Brain pericyte (primary cell): ENCODE data around the gene MIER2.

Source experiments
- DNase-seq: peaks from one replicate; pipeline ENCODE4 v3.0.0-alpha.2; 2012; ENCODE audit warnings: low read depth, low spot score

Gene MIER2

GRCh38 chr19:308471-309205 lies 36.0 kb downstream of the MIER2 start:
- DNase-seq, result no peak

GRCh38 chr19:307793-308420 lies 36.7 kb downstream of the MIER2 start:
- no peak for DNase-seq

GRCh38 chr19:307111-307531 lies 37.5 kb downstream of the MIER2 start:
- DNase-seq, result no peak

GRCh38 chr19:306151-306900 lies 38.3 kb downstream of the MIER2 start:
- DNase-seq, result no peak

- DNase-seq, result no peak
Observed at GRCh38 chr19:305240-306150, 39.1 kb downstream of the MIER2 start.

- DNase-seq, result no peak
Observed at GRCh38 chr19:296476-297225, 47.9 kb downstream of the MIER2 start.

GRCh38 chr19:295687-296370 lies 48.8 kb downstream of the MIER2 start:
- DNase-seq, result no peak

GRCh38 chr19:294946-295686 lies 49.5 kb downstream of the MIER2 start:
- DNase-seq, result no peak

GRCh38 chr19:294341-294945 lies 50.2 kb downstream of the MIER2 start:
- DNase-seq, result no peak

- DNase-seq, result no peak
Observed at GRCh38 chr19:293436-294110, 51.0 kb downstream of the MIER2 start.

GRCh38 chr19:292951-293350 lies 51.6 kb downstream of the MIER2 start:
- no peak for DNase-seq

- DNase-seq, result no peak
Observed at GRCh38 chr19:292281-292884, 52.2 kb downstream of the MIER2 start.

GRCh38 chr19:291561-292280 lies 52.9 kb downstream of the MIER2 start:
- DNase-seq, result no peak

- DNase-seq, result no peak
Observed at GRCh38 chr19:291006-291521, 53.5 kb downstream of the MIER2 start, which contains the start of gene PLPP2. Gene PLPP2, minus strand, starts transcription at chr19:291403. Its CDS starts 67 bp downstream, at chr19:291336.

GRCh38 chr19:290372-291005 lies 54.1 kb downstream of the MIER2 start:
- DNase-seq, result no peak

GRCh38 chr19:289651-290371 lies 54.8 kb downstream of the MIER2 start:
- DNase-seq, result no peak
